Progenitor cell of endocrine pancreas (in vitro differentiated cells): Measurements from ENCODE around the gene DMRTB1. TPM values are rescaled to one million over a fixed set of nuclear protein-coding genes. Genes with fewer than 3 reads are reported as not detected.

Source experiments
- DNase-seq: peaks from one replicate; pipeline ENCODE4 v3.0.0; 2021; ENCODE audit warnings: low spot score; ENCODE audit not compliant: unreplicated experiment
- H3K27ac Mint-ChIP-seq: 2 replicates; pipeline ENCODE4 v1.8.0; 2021; ENCODE audit warnings: mild to moderate bottlenecking, moderate library complexity, mixed read lengths
- H3K27me3 Mint-ChIP-seq: 2 replicates; pipeline ENCODE4 v1.8.0; 2021; ENCODE audit warnings: mixed read lengths
- H3K36me3 Mint-ChIP-seq: 2 replicates; pipeline ENCODE4 v1.8.0; 2022; ENCODE audit warnings: mixed read lengths; ENCODE audit not compliant: insufficient read depth
- H3K4me1 Mint-ChIP-seq: 2 replicates; pipeline ENCODE4 v1.8.0; 2021; ENCODE audit warnings: low read depth, mixed read lengths
- H3K4me3 Mint-ChIP-seq: 2 replicates; pipeline ENCODE4 v1.8.0; 2021; ENCODE audit warnings: low read depth, mild to moderate bottlenecking, moderate library complexity, mixed read lengths
- H3K9me3 Mint-ChIP-seq: 2 replicates; pipeline ENCODE4 v1.8.0; 2021; ENCODE audit warnings: low read depth, mixed read lengths
- total RNA-seq: library from RNA; stranded (reverse); gene quantifications from 2 replicates; pipeline ENCODE4 v1.2.1, GENCODE V29; 2021
- TF ChIP-seq, protein P1 (sequence below): fragments of 200-600 bp; sonication (generic); IDR thresholded peaks from one replicate; pipeline ENCODE4 v1.5.0; 2021; ENCODE audit warnings: antibody characterized with exemption, mild to moderate bottlenecking; ENCODE audit not compliant: unreplicated experiment

Gene DMRTB1
- total RNA-seq, 1 donor from 2014 or later: not detected

DNA sequence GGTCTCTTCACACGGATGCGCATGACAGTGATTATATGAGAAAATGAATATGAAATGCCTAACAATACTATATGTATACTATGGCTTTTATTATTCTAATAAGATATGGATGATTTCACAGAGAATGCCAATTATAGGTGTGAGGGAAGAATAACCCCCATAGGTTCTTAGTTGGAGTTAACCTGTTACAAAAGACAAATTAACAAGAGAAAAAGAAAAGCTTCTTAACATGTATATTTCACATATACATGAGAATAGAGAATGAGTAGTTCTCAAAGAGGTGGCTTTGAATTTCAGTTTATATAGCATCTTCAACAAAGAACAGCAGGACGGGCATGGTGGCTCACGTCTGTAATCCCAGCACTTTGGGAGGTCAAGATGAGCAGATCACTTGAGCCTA is 24.0 kb upstream of the DMRTB1 start:
- H3K4me1 Mint-ChIP-seq: peaks cover 7% of the 10 kb centered on the region
- H3K4me3 Mint-ChIP-seq: no peak overlapping the region
- no peak overlapping the region for H3K27ac Mint-ChIP-seq

DNA sequence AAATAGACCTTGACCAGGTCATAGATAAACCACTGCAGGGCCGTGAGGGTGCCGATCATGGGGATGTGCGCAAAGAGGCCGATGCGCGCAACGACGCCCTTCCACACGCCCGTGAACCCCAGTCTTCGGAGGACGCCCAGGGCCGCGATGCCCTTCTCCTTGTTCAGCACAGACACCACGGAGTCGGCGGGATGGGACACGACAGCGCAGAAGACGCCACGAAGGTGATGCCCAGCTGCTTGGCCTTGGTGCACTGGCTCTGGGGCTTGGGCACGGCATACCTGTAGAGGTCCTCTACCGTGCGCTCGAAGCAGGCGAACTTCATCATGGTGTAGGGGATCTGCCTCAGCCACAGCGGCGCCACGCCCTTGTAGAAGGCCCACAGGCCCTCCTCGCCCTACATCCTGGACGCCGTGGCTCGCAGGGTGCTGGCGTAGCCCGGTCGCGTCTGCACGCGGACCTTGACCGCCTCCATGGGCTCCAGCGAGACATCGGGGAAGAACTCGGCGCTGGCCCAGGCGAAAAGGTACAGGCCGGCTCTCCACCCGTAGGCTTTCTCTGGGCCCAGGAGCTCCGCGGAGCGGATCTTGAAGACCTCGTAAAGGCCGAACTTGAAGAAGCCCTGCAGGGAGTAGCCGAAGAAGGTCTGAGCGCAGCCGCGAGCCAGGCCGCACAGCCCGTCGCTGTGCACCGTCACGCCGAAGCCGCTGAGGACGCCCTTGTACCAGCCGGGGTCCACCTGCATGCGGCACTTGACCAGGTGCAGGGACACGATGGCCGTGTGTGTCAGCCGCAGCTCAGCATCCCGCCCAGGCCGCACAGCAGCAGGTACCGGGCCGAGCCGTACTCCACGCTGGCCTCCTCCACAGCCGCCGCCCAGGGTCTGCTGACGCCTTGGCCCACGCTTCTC is 20.5 kb upstream of the DMRTB1 start:
- Mint-ChIP-seq H3K9me3 (peaks cover 10% of the 10 kb centered on the region), H3K36me3 (no peaks in the 10 kb centered on the region), H3K4me3 (no peak overlapping the region), H3K27me3 (peaks cover 7% of the 10 kb centered on the region), H3K27ac (no peak overlapping the region), H3K4me1 (no peaks in the 10 kb centered on the region)
- DNase-seq: no peak
- TF ChIP-seq, protein P1, sequence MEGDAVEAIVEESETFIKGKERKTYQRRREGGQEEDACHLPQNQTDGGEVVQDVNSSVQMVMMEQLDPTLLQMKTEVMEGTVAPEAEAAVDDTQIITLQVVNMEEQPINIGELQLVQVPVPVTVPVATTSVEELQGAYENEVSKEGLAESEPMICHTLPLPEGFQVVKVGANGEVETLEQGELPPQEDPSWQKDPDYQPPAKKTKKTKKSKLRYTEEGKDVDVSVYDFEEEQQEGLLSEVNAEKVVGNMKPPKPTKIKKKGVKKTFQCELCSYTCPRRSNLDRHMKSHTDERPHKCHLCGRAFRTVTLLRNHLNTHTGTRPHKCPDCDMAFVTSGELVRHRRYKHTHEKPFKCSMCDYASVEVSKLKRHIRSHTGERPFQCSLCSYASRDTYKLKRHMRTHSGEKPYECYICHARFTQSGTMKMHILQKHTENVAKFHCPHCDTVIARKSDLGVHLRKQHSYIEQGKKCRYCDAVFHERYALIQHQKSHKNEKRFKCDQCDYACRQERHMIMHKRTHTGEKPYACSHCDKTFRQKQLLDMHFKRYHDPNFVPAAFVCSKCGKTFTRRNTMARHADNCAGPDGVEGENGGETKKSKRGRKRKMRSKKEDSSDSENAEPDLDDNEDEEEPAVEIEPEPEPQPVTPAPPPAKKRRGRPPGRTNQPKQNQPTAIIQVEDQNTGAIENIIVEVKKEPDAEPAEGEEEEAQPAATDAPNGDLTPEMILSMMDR: no peak

More for the DNA sequence above, 24.0 kb upstream of the DMRTB1 start:
- DNase-seq: no peak
- peaks cover 10% of the 10 kb centered on the region for H3K9me3 Mint-ChIP-seq
- H3K27me3 Mint-ChIP-seq: peaks cover 11% of the 10 kb centered on the region
- H3K36me3 Mint-ChIP-seq: no peaks in the 10 kb centered on the region
- TF ChIP-seq, protein P1: no peak

DNA sequence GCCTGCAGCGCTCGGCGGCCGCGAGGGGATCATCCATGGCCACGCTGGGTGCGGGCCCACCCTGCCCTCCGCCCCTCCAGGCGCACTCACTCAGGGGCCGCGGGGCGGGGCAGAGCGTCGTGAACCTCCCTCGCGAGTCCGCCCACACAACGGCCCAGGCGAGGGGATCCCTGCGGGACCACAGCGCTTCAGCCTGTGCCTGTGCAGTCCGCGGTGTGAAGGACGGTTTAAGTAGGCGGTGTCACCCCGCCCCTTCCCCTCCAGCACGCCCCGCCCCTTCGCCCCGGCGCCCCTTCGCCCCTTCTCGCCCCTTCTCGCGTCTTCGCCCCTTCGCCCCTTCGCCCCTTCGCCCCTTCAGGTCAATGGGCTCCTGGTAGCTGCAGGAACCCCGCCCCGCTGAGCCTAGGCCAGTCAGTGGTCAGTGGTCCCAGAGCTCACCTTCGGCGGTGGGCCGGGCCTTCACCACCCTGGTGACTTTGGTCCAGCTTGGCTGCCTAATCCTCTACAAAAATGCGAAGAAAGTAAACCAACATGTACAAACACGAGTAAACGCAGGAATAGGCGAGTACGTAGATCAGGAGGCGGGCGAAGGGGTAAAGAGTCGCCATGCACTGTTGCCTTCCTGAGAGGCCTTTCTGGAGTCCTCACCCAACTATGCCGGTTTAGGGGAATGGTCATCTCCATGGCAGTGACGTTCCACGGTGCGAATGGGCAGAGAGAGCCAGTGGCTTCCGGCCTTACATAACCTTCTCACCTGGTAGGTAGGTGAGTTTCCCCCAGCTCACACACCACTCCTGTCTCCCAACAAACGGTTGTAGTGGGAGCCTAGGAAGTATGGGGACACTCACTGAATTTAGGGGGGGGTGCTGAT is 19.6 kb upstream of the DMRTB1 start:
- DNase-seq: no peak
- no peaks in the 10 kb centered on the region for H3K36me3 Mint-ChIP-seq
- no peaks in the 10 kb centered on the region for H3K4me1 Mint-ChIP-seq
- H3K27ac Mint-ChIP-seq: no peak overlapping the region
- TF ChIP-seq, protein P1: no peak
- no peak overlapping the region for H3K4me3 Mint-ChIP-seq
- H3K27me3 Mint-ChIP-seq: peaks cover 6% of the 10 kb centered on the region
- H3K9me3 Mint-ChIP-seq: peaks cover 10% of the 10 kb centered on the region

DNA sequence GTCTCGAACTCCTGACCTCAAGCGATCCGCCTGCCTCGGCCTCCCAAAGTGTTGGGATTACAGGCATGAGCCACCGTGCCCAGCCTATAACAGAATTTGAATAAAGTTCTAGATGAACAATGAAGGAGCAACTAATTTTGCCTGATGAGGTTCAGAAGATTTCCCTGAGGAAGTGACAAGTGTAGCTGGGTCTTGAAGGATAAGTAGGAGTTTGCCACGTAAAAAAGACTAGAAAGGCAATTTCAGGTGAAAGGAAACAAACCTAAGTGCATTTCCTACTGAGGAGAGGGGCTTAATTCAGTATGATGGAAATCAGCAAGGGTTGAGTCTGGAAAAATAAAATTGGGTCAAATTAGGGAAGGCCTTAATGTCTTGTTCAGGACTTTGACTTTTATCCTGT is 18.6 kb upstream of the DMRTB1 start:
- Mint-ChIP-seq H3K4me3 (no peak overlapping the region), H3K27me3 (peaks cover 6% of the 10 kb centered on the region), H3K9me3 (peaks cover 6% of the 10 kb centered on the region), H3K4me1 (no peaks in the 10 kb centered on the region), H3K36me3 (no peaks in the 10 kb centered on the region), H3K27ac (no peak overlapping the region)
- TF ChIP-seq, protein P1: no peak
- DNase-seq: no peak

DNA sequence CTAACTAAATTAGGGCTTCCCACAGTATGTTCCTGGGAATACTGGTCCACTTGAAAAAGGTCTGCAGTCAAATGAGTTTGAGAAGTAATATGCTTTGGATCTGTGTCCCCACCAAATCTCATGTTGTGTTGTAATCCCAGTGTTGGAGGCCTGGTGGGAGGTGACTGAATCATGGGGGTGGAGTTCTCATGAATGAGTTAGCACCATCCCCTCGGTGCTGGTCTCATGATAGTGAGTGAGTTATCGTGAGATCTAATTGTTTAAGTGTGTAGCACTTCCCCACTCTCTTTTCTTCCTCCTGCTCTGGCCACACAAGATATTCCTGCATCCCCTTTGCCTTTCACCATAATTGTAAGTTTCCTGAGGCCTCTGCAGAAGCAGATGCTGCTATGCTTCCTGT is 16.9 kb upstream of the DMRTB1 start:
- TF ChIP-seq, protein P1: no peak
- H3K9me3 Mint-ChIP-seq: peaks cover 6% of the 10 kb centered on the region
- no peaks in the 10 kb centered on the region for H3K36me3 Mint-ChIP-seq
- DNase-seq: no peak
- no peak overlapping the region for H3K4me3 Mint-ChIP-seq
- H3K27me3 Mint-ChIP-seq: peaks cover 6% of the 10 kb centered on the region
- no peaks in the 10 kb centered on the region for H3K4me1 Mint-ChIP-seq
- H3K27ac Mint-ChIP-seq: no peak overlapping the region
